Measurements from ENCODE around the gene RYR3.
"Not testable (repeated sequence)": the region's sequence is repeated elsewhere in the genome, so short reads cannot be mapped to it uniquely, and the experiment has no call there.

Gene RYR3

GRCh38 chr15:33788906-33789540, 478.3 kb downstream of the RYR3 start:
- DNase-seq, result no peak

- no peak for DNase-seq
Observed at GRCh38 chr15:33794453-33794852, 483.7 kb downstream of the RYR3 start.

- no peak for DNase-seq
Observed at GRCh38 chr15:33795070-33795469, 484.3 kb downstream of the RYR3 start.

- DNase-seq, result no peak
Observed at GRCh38 chr15:33797651-33798050, 486.9 kb downstream of the RYR3 start.

GRCh38 chr15:33801954-33802353, 491.2 kb downstream of the RYR3 start:
- DNase-seq, result no peak

GRCh38 chr15:33807665-33808064, 496.9 kb downstream of the RYR3 start:
- no peak for DNase-seq

GRCh38 chr15:33808720-33809457, 498.1 kb downstream of the RYR3 start:
- DNase-seq, result no peak

GRCh38 chr15:33810073-33810595, 499.4 kb downstream of the RYR3 start:
- DNase-seq, result no peak

GRCh38 chr15:33810806-33811205, 500.0 kb downstream of the RYR3 start:
- DNase-seq, result no peak

- no peak for DNase-seq
Observed at GRCh38 chr15:33813891-33814290, 503.1 kb downstream of the RYR3 start.

GRCh38 chr15:33819499-33819898, 508.7 kb downstream of the RYR3 start:
- DNase-seq, result not testable (repeated sequence)

- DNase-seq, result no peak
Observed at GRCh38 chr15:33822479-33822878, 511.7 kb downstream of the RYR3 start.

GRCh38 chr15:33823119-33823518, 512.4 kb downstream of the RYR3 start:
- DNase-seq, result no peak

GRCh38 chr15:33825453-33825852, 514.7 kb downstream of the RYR3 start:
- DNase-seq, result no peak

- no peak for DNase-seq
Observed at GRCh38 chr15:33826201-33826600, 515.4 kb downstream of the RYR3 start.

- DNase-seq, result no peak
Observed at GRCh38 chr15:33830351-33830750, 519.6 kb downstream of the RYR3 start.

GRCh38 chr15:33831646-33832045, 520.9 kb downstream of the RYR3 start:
- no peak for DNase-seq

- DNase-seq, result no peak
Observed at GRCh38 chr15:33834892-33835743, 524.4 kb downstream of the RYR3 start.

GRCh38 chr15:33837294-33837693, 526.5 kb downstream of the RYR3 start:
- DNase-seq, result no peak

- no peak for DNase-seq
Observed at GRCh38 chr15:33839540-33839939, 528.8 kb downstream of the RYR3 start.

GRCh38 chr15:33840615-33841014, 529.8 kb downstream of the RYR3 start:
- no peak for DNase-seq

GRCh38 chr15:33844186-33844585, 533.4 kb downstream of the RYR3 start:
- no peak for DNase-seq

GRCh38 chr15:33844597-33844996, 533.8 kb downstream of the RYR3 start:
- no peak for DNase-seq

GRCh38 chr15:33846142-33846541, 535.4 kb downstream of the RYR3 start:
- DNase-seq, result no peak
